Breast epithelium (tissue), 4 donors: ENCODE measurements around the gene SRSF5. TPM values are rescaled to one million over a fixed set of nuclear protein-coding genes. Genes with fewer than 3 reads are reported as not detected.

Source experiments
- DNase-seq, 2 donors: peaks; one replicate each; pipeline ENCODE4 v3.0.0-alpha.2; 2019; ENCODE audit warnings: low spot score in 2 of 2
- H3K27ac ChIP-seq, 2 donors: fragments of 200-600 bp; sonication (generic) in 1 of 2; one replicate each; pipeline ENCODE4 v1.5.1; 2016 to 2019; ENCODE audit warnings: mild to moderate bottlenecking in 1 of 2
- H3K27me3 ChIP-seq, 2 donors: fragments of 200-600 bp; sonication (generic) in 1 of 2; one replicate each; pipeline versions ENCODE4 v1.5.1 to v1.6.0; 2017 to 2019; ENCODE audit warnings: control low read depth in 1 of 2, mild to moderate bottlenecking in 1 of 2
- H3K36me3 ChIP-seq: fragments of 200-600 bp; one replicate; pipeline ENCODE4 v1.5.1; 2019
- H3K4me1 ChIP-seq, 2 donors: fragments of 200-600 bp; sonication (generic); one replicate each; pipeline ENCODE4 v1.5.1; 2016 to 2019; ENCODE audit warnings: control low read depth in 1 of 2
- H3K4me3 ChIP-seq, 3 donors: fragments of 200-600 bp; sonication (generic); 1 replicate in 2 of 3; 2 replicates in 1 of 3; pipeline ENCODE4 v1.5.1; 2016 to 2019; ENCODE audit warnings: mild to moderate bottlenecking in 3 of 3, moderate library complexity in 2 of 3
- H3K9me3 ChIP-seq, 2 donors: fragments of 200-600 bp; sonication (generic) in 1 of 2; one replicate each; pipeline ENCODE4 v1.5.1; 2016 to 2019; ENCODE audit warnings: control low read depth in 1 of 2
- CTCF ChIP-seq, 3 donors: fragments of 450-650 bp; IDR thresholded peaks; one replicate each; pipeline ENCODE4 v1.5.1; 2016 to 2017; ENCODE audit warnings: antibody characterized with exemption in 3 of 3, mild to moderate bottlenecking in 3 of 3, moderate library complexity in 3 of 3
- POLR2A ChIP-seq: fragments of 450-650 bp; IDR thresholded peaks from one replicate; pipeline ENCODE4 v1.6.1; 2016; ENCODE audit warnings: antibody characterized with exemption, mild to moderate bottlenecking, moderate library complexity
- POLR2AphosphoS5 ChIP-seq, 3 donors: sonication (generic); formaldehyde crosslinking; IDR thresholded peaks; one replicate each; pipeline ENCODE4 v1.6.1; 2017; ENCODE audit warnings: antibody characterized with exemption in 3 of 3
- intact Hi-C: fragments of 100-400 bp; cut with DNase I; formaldehyde crosslinking; loops from one replicate; pipeline ENCODE4 v1.15.1; 2023; ENCODE audit warnings: low total_unique reads
- total RNA-seq, 3 donors: library from RNA; depleted of rRNA; stranded (reverse); fragments of >200 nt; gene quantifications; one replicate each; pipeline ENCODE4 v1.1.0, GENCODE V29; 2016

The SRSF5 gene
- total RNA-seq, 3 donors from 2014 or later, result 411 to 543 (median 424) TPM

- no peak overlapping the region for H3K4me3 ChIP-seq
- no peaks in the 10 kb centered on the region for H3K9me3 ChIP-seq
- no peaks in the 10 kb centered on the region for H3K27me3 ChIP-seq
- intact Hi-C loops, result no loop called here
- H3K36me3 ChIP-seq, result no peaks in the 10 kb centered on the region
- no peaks in the 10 kb centered on the region for H3K4me1 ChIP-seq
- no peak for DNase-seq
- no peak for TF ChIP-seq POLR2A
- no peak for TF ChIP-seq POLR2AphosphoS5 (IDR thresholded peaks at IDR 0.05)
- no peak overlapping the region for H3K27ac ChIP-seq
Observed at GRCh38 chr14:69741055-69741454, 25.9 kb upstream of the SRSF5 start.

- no peaks in the 10 kb centered on the region for H3K9me3 ChIP-seq
- TF ChIP-seq POLR2AphosphoS5 (IDR thresholded peaks at IDR 0.05), result no peak
- TF ChIP-seq CTCF (IDR thresholded peaks at IDR 0.05), result no peak
- TF ChIP-seq POLR2A, result no peak
- intact Hi-C loops, result no loop called here
- no peaks in the 10 kb centered on the region for H3K36me3 ChIP-seq
- no peak overlapping the region for H3K4me3 ChIP-seq
- H3K4me1 ChIP-seq, result no peaks in the 10 kb centered on the region
- no peak for DNase-seq
- no peak overlapping the region for H3K27ac ChIP-seq
- no peaks in the 10 kb centered on the region for H3K27me3 ChIP-seq
Observed at GRCh38 chr14:69749956-69750355, 17.0 kb upstream of the SRSF5 start.

DNA sequence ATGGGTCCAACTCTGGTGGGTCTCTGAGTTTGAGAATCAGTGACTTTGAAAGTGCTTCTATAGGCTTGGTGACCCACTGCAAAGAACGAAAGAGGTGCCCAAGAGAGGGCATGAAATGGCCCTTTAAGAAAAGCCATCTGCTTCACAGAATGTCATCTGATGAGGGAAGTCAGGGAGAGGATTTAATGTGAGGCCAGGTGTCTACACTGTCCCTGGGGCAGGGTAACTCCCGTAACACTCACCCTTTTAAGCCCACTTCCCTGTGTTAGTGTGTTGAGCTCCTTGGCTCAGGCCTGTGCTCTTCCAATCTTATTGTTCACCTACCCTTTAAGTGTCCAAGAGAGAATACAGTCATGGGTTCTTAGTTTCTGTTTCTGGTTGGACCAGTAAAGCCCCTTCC, 16.4 kb upstream of the SRSF5 start:
- H3K9me3 ChIP-seq, result no peaks in the 10 kb centered on the region
- TF ChIP-seq CTCF (IDR thresholded peaks at IDR 0.05) (no peak), POLR2AphosphoS5 (IDR thresholded peaks at IDR 0.05) (no peak), POLR2A (no peak)
- H3K27ac ChIP-seq, result no peak overlapping the region
- intact Hi-C loops, result no loop called here
- H3K36me3 ChIP-seq, result no peaks in the 10 kb centered on the region
- no peaks in the 10 kb centered on the region for H3K4me1 ChIP-seq
- DNase-seq, result no peak
- no peaks in the 10 kb centered on the region for H3K27me3 ChIP-seq
- H3K4me3 ChIP-seq, result no peak overlapping the region

- DNase-seq, result no peak
- intact Hi-C loops, result no loop called here
- Histone ChIP-seq H3K27me3 (no peaks in the 10 kb centered on the region), H3K27ac (no peak overlapping the region), H3K4me3 (no peak overlapping the region), H3K4me1 (no peaks in the 10 kb centered on the region), H3K9me3 (no peaks in the 10 kb centered on the region), H3K36me3 (no peaks in the 10 kb centered on the region)
- TF ChIP-seq POLR2A (no peak), POLR2AphosphoS5 (IDR thresholded peaks at IDR 0.05) (no peak), CTCF (IDR thresholded peaks at IDR 0.05) (no peak)
Observed at GRCh38 chr14:69752773-69753172, 14.2 kb upstream of the SRSF5 start.

GRCh38 chr14:69753860-69754259, 13.1 kb upstream of the SRSF5 start:
- no peaks in the 10 kb centered on the region for H3K27me3 ChIP-seq
- H3K9me3 ChIP-seq, result no peaks in the 10 kb centered on the region
- no peak overlapping the region for H3K4me3 ChIP-seq
- intact Hi-C loops, result no loop called here
- TF ChIP-seq POLR2AphosphoS5 (IDR thresholded peaks at IDR 0.05) (no peak), POLR2A (no peak), CTCF (IDR thresholded peaks at IDR 0.05) (no peak)
- H3K27ac ChIP-seq, result no peak overlapping the region
- H3K36me3 ChIP-seq, result no peaks in the 10 kb centered on the region
- no peak for DNase-seq
- no peaks in the 10 kb centered on the region for H3K4me1 ChIP-seq

- Histone ChIP-seq H3K4me1 (no peaks in the 10 kb centered on the region), H3K27me3 (no peaks in the 10 kb centered on the region)
- intact Hi-C loops, result no loop called here
Observed at GRCh38 chr14:69754487-69754886, 12.5 kb upstream of the SRSF5 start.

More at GRCh38 chr14:69754487-69754886, 12.5 kb upstream of the SRSF5 start:
- TF ChIP-seq POLR2A, result no peak
- Histone ChIP-seq H3K27ac (no peak overlapping the region), H3K4me3 (no peak overlapping the region), H3K36me3 (no peaks in the 10 kb centered on the region), H3K9me3 (no peaks in the 10 kb centered on the region)
- DNase-seq, result no peak
